Smooth muscle cell (in vitro differentiated cells): ENCODE measurements around the gene ITGBL1. TPM values are rescaled to one million over a fixed set of nuclear protein-coding genes. Genes with fewer than 3 reads are reported as not detected.

Experiments
- DNase-seq: peaks from one replicate; lab custom pipeline; 2025; ENCODE audit not compliant: unreplicated experiment; lab: John Stamatoyannopoulos, UW
- H2AFZ ChIP-seq: fragments of 200-600 bp; sonication (generic); 2 replicates; pipeline ENCODE4 v1.6.0; 2016; ENCODE audit warnings: antibody characterized with exemption, low read depth, mild to moderate bottlenecking
- H3F3A ChIP-seq: fragments of 200-600 bp; sonication (generic); 2 replicates; pipeline ENCODE4 v1.6.0; 2017; ENCODE audit warnings: antibody characterized with exemption, low read depth
- H3K27ac ChIP-seq: fragments of 200-600 bp; sonication (generic); 2 replicates; pipeline ENCODE4 v1.5.1; 2016; ENCODE audit warnings: low read depth, mild to moderate bottlenecking
- H3K27me3 ChIP-seq: fragments of 200-600 bp; sonication (generic); 2 replicates; pipeline ENCODE4 v1.6.1; 2016; ENCODE audit warnings: low read depth, mild to moderate bottlenecking
- H3K36me3 ChIP-seq: fragments of 200-600 bp; sonication (generic); 2 replicates; pipeline ENCODE4 v1.5.1; 2016; ENCODE audit warnings: low read depth
- H3K4me1 ChIP-seq: fragments of 200-600 bp; sonication (generic); 2 replicates; pipeline ENCODE4 v1.5.1; 2016; ENCODE audit warnings: low read depth
- H3K4me2 ChIP-seq: fragments of 200-600 bp; sonication (generic); 2 replicates; pipeline ENCODE4 v1.6.0; 2016; ENCODE audit warnings: mild to moderate bottlenecking
- H3K4me3 ChIP-seq: fragments of 200-600 bp; sonication (generic); 2 replicates; pipeline ENCODE4 v1.5.1; 2016; ENCODE audit warnings: mild to moderate bottlenecking
- H3K79me2 ChIP-seq: fragments of 200-600 bp; sonication (generic); 2 replicates; pipeline ENCODE4 v1.6.0; 2016; ENCODE audit warnings: low read depth, mild to moderate bottlenecking
- H3K9ac ChIP-seq: fragments of 200-600 bp; sonication (generic); 2 replicates; pipeline ENCODE4 v1.6.0; 2016; ENCODE audit warnings: low read depth
- H3K9me3 ChIP-seq: fragments of 200-600 bp; sonication (generic); replicated peaks from 2 replicates; pipeline ENCODE4 v1.5.1; 2016; ENCODE audit warnings: low read depth
- H4K20me1 ChIP-seq: fragments of 200-600 bp; sonication (generic); 2 replicates; pipeline ENCODE4 v1.6.0; 2016; ENCODE audit warnings: low read depth
- CTCF ChIP-seq: fragments of 200-600 bp; sonication (generic); IDR thresholded peaks from 2 replicates; pipeline ENCODE4 v1.5.1; 2017; ENCODE audit warnings: borderline replicate concordance, mild to moderate bottlenecking, antibody characterized with exemption; ENCODE audit not compliant: insufficient read depth, poor library complexity, severe bottlenecking
- WGBS: methylation state at CpG from one replicate; pipeline ENCODE4 v1.1.7; 2016; ENCODE audit warnings: low lambda C conversion rate; 5-methylcytosine and 5-hydroxymethylcytosine counted together
- polyA plus RNA-seq: library from polyadenylated mRNA; unstranded; fragments of >200 nt; fragmentation: Nextera tagmentation; extraction: Ambion mirVana; gene quantifications from 2 replicates; pipeline ENCODE4 v1.2.1, GENCODE V29; 2016
- total RNA-seq: library from RNA; depleted of rRNA; stranded (reverse); fragments of >200 nt; gene quantifications from 2 replicates; pipeline ENCODE4 v1.2.3, GENCODE V29; 2014

Gene ITGBL1
- total and polyA plus RNA-seq, 2 experiments from 2014 or later, result 0.29 TPM; not detected in 1

- Histone ChIP-seq H3K36me3 (no peaks in the 10 kb centered on the region), H3K9ac (no peak overlapping the region), H3K4me1 (peaks cover 6% of the 10 kb centered on the region), H2AFZ (no peak overlapping the region), H4K20me1 (no peaks in the 10 kb centered on the region), H3K9me3 (no peaks in the 10 kb centered on the region), H3K27me3 (no peaks in the 10 kb centered on the region), H3K79me2 (no peaks in the 10 kb centered on the region), H3K27ac (no peak overlapping the region), H3K4me2 (no peak overlapping the region), H3K4me3 (no peak overlapping the region), H3F3A (no peaks in the 10 kb centered on the region)
- DNase-seq, result no peak
- WGBS, result 100% methylated on average over 1 of the region's 1 CpG
- no peak for TF ChIP-seq CTCF
These were observed 36.3 kb downstream of the ITGBL1 start for GRCh38 chr13:101488734-101489133.

- peak overlapping the region; percentile 65 for H3K27ac ChIP-seq
- peak overlapping the region; percentile 37 for H3K4me2 ChIP-seq
These were observed 37.3 kb downstream of the ITGBL1 start for GRCh38 chr13:101489643-101490405.

DNA sequence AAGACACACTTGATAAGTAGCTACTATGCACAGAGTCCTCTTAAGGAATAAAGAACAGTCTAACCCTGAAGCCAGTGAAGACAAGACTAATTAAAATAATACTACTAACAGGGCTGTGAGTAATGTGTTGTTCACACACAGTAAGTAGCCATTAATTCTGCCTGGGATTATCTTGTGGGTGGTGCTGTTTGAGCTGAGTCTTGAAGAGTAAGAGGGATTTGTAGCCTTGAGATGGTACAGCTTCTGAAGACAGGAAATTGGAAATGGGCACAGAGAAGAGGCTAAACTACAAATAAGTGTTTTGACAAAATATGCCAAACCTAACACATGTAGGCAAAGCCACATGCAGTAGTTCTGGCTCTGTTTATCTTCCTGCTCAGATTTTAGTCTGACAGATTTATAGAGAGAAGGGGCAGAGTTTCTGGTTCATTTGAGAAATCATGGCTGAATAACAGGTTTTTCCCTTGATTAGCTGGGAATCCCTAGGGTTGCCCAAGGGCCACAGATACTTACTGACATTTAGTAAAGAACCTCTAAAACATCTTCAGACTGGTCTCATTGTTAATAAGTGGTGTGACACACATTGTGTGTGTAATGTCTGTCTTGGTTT is 38.0 kb downstream of the ITGBL1 start:
- no peaks in the 10 kb centered on the region for H3K9me3 ChIP-seq
- peak overlapping the region; percentile 37 for H3K4me2 ChIP-seq
- H3K4me1 ChIP-seq, result peaks cover 6% of the 10 kb centered on the region
- no peaks in the 10 kb centered on the region for H3K36me3 ChIP-seq
- H3K27ac ChIP-seq, result peak overlapping the region; percentile 65
- H3K79me2 ChIP-seq, result no peaks in the 10 kb centered on the region
- no peaks in the 10 kb centered on the region for H3F3A ChIP-seq
- H2AFZ ChIP-seq, result no peak overlapping the region
- no peak for TF ChIP-seq CTCF
- no peak overlapping the region for H3K4me3 ChIP-seq
- no peak for DNase-seq
- no peak overlapping the region for H3K9ac ChIP-seq
- H4K20me1 ChIP-seq, result no peaks in the 10 kb centered on the region
- H3K27me3 ChIP-seq, result no peaks in the 10 kb centered on the region

More at GRCh38 chr13:101489643-101490405, 37.3 kb downstream of the ITGBL1 start:
- Histone ChIP-seq H3F3A (no peaks in the 10 kb centered on the region), H3K9ac (no peak overlapping the region), H3K9me3 (no peaks in the 10 kb centered on the region), H3K36me3 (no peaks in the 10 kb centered on the region), H3K4me1 (peaks cover 6% of the 10 kb centered on the region), H2AFZ (no peak overlapping the region), H3K27me3 (no peaks in the 10 kb centered on the region), H3K4me3 (no peak overlapping the region), H3K79me2 (no peaks in the 10 kb centered on the region), H4K20me1 (no peaks in the 10 kb centered on the region)
- no peak for DNase-seq
- 60% methylated on average over 3 of the region's 3 CpGs for WGBS
- TF ChIP-seq CTCF, result no peak
